IMR-90 (cell line): Measurements from ENCODE around the gene TMOD1. TPM values are rescaled to one million over a fixed set of nuclear protein-coding genes. Genes with fewer than 3 reads are reported as not detected.

Experiments used
- ATAC-seq: fragments of 200-7000 bp; cut with Tn5 transposase; 2 replicates; pipeline ENCODE4 v1.9.1; 2020; ENCODE audit warnings: low read depth, mild to moderate bottlenecking, moderate library complexity
- BruUV-seq: library from RNA; stranded (reverse); fragments of 400-500 nt; replicated peaks from 2 replicates; lab custom pipeline; 2021; lab: Mats Ljungman, UMichigan
- CTCF ChIA-PET: fragments of 300-600 bp; formaldehyde crosslinking; extraction: SDS; loops from one replicate; lab custom pipeline; 2021; ENCODE audit warnings: antibody characterized with exemption; lab: Yijun Ruan, JAX
- POLR2A ChIA-PET: fragments of 300-600 bp; sonication (Branson Sonifier 250); formaldehyde crosslinking; loops from one replicate; lab custom pipeline; 2022; ENCODE audit warnings: antibody characterized with exemption; ENCODE audit not compliant: unreplicated experiment; lab: Charles Lee
- DNase-seq: peaks from one replicate; pipeline ENCODE4 v3.0.0; 2013
- H2AFZ ChIP-seq: replicated peaks from 2 replicates; pipeline ENCODE3; 2013; ENCODE audit warnings: low read length, mild to moderate bottlenecking; ENCODE audit not compliant: poor library complexity
- H2AK5ac ChIP-seq: 2 replicates; pipeline ENCODE4 v1.6.1; 2013; ENCODE audit warnings: low read depth, low read length, inconsistent platforms
- H2AK9ac ChIP-seq: replicated peaks from 2 replicates; pipeline ENCODE3; 2013; ENCODE audit warnings: mild to moderate bottlenecking, low read depth, low read length, moderate library complexity; ENCODE audit not compliant: poor library complexity
- H2BK120ac ChIP-seq: 2 replicates; pipeline ENCODE4 v1.6.1; 2013; ENCODE audit warnings: low read depth, low read length, inconsistent platforms
- H2BK15ac ChIP-seq: 3 replicates; pipeline ENCODE4 v1.6.1; 2013; ENCODE audit warnings: low read depth, low read length, inconsistent platforms
- H2BK20ac ChIP-seq: 2 replicates; pipeline ENCODE4 v1.6.1; 2013; ENCODE audit warnings: low read depth, mild to moderate bottlenecking, inconsistent platforms, low read length, moderate library complexity
- H2BK5ac ChIP-seq: 2 replicates; pipeline ENCODE4 v1.6.1; 2013; ENCODE audit warnings: mild to moderate bottlenecking, low read depth, low read length, inconsistent platforms; ENCODE audit not compliant: poor library complexity, severe bottlenecking
- H3K14ac ChIP-seq: replicated peaks from 2 replicates; pipeline ENCODE4 v1.6.1; 2013; ENCODE audit warnings: low read depth, low read length, inconsistent platforms
- H3K18ac ChIP-seq: 2 replicates; pipeline ENCODE4 v1.6.1; 2013; ENCODE audit warnings: low read depth, low read length, control low read depth
- H3K23ac ChIP-seq: 2 replicates; pipeline ENCODE4 v1.6.1; 2013; ENCODE audit warnings: low read depth, low read length, inconsistent platforms
- H3K27ac ChIP-seq: 2 replicates; pipeline ENCODE4 v1.5.1; 2013; ENCODE audit warnings: mild to moderate bottlenecking, control low read depth, low read length; ENCODE audit not compliant: insufficient read depth
- H3K27me3 ChIP-seq: 2 replicates; pipeline ENCODE4 v1.6.1; 2013; ENCODE audit warnings: low read length; ENCODE audit not compliant: control insufficient read depth, insufficient read depth
- H3K36me3 ChIP-seq: 2 replicates; pipeline ENCODE4 v1.6.1; 2013; ENCODE audit warnings: low read length, mixed read lengths; ENCODE audit not compliant: control insufficient read depth, insufficient read depth
- H3K4ac ChIP-seq: 2 replicates; pipeline ENCODE4 v1.6.1; 2013; ENCODE audit warnings: low read depth, low read length, inconsistent platforms
- H3K4me1 ChIP-seq: 2 replicates; pipeline ENCODE4 v1.6.1; 2013; ENCODE audit warnings: low read length, mixed read lengths; ENCODE audit not compliant: control insufficient read depth, insufficient read depth
- H3K4me2 ChIP-seq: 2 replicates; pipeline ENCODE4 v1.6.1; 2013; ENCODE audit warnings: low read depth, mild to moderate bottlenecking, control low read depth, low read length, moderate library complexity
- H3K4me3 ChIP-seq: 2 replicates; pipeline ENCODE4 v1.5.1; 2013; ENCODE audit warnings: low read depth, mild to moderate bottlenecking, control low read depth, low read length, moderate library complexity; ENCODE audit not compliant: insufficient read depth
- H3K56ac ChIP-seq: 2 replicates; pipeline ENCODE4 v1.6.1; 2013; ENCODE audit warnings: low read length, inconsistent platforms; ENCODE audit not compliant: insufficient read depth; ENCODE audit errors: extremely low read depth
- H3K79me1 ChIP-seq, 2 experiments: 2 replicates each; pipeline ENCODE4 v1.6.1; 2013; ENCODE audit warnings: low read length in 2 of 2, inconsistent platforms in 1 of 2, low read depth in 1 of 2
- H3K9ac ChIP-seq: 2 replicates; pipeline ENCODE4 v1.6.1; 2013; ENCODE audit warnings: low read depth, low read length, control low read depth
- H3K9me1 ChIP-seq: 2 replicates; pipeline ENCODE4 v1.6.1; 2013; ENCODE audit warnings: low read length, inconsistent platforms; ENCODE audit not compliant: insufficient read depth
- H3K9me3 ChIP-seq: 2 replicates; pipeline ENCODE4 v1.6.1; 2013; ENCODE audit warnings: low read length; ENCODE audit not compliant: control insufficient read depth, insufficient read depth
- H4K20me1 ChIP-seq: 2 replicates; pipeline ENCODE4 v1.6.1; 2013; ENCODE audit warnings: low read length, inconsistent platforms; ENCODE audit not compliant: insufficient read depth
- H4K5ac ChIP-seq: 2 replicates; pipeline ENCODE4 v1.6.1; 2013; ENCODE audit warnings: mild to moderate bottlenecking, low read depth, low read length, control low read depth
- H4K8ac ChIP-seq, 2 experiments: 2 replicates each; pipeline ENCODE4 v1.6.1; 2013; ENCODE audit warnings: low read depth in 2 of 2, low read length in 2 of 2, control low read depth in 1 of 2, inconsistent platforms in 1 of 2
- H4K91ac ChIP-seq: 2 replicates; pipeline ENCODE4 v1.6.1; 2013; ENCODE audit warnings: low read depth, low read length, inconsistent platforms; ENCODE audit not compliant: insufficient read depth
- CEBPB ChIP-seq: IDR thresholded peaks from 2 replicates; pipeline ENCODE4 v1.6.1; 2012; ENCODE audit warnings: low read depth, low read length, improper control_type of control experiment
- CHD1 ChIP-seq: IDR thresholded peaks from 2 replicates; pipeline ENCODE4 v1.6.1; 2012; ENCODE audit warnings: low read depth, low read length, improper control_type of control experiment
- FOS ChIP-seq: fragments of 150-350 bp; IDR thresholded peaks from 2 replicates; pipeline ENCODE4 v1.6.1; 2016; ENCODE audit warnings: low read depth, low read length
- MAFK ChIP-seq: IDR thresholded peaks from 2 replicates; pipeline ENCODE4 v1.6.1; 2012; ENCODE audit warnings: low read depth, low read length, improper control_type of control experiment
- MXI1 ChIP-seq: IDR thresholded peaks from 2 replicates; pipeline ENCODE4 v1.6.1; 2012; ENCODE audit warnings: low read depth, mild to moderate bottlenecking, low read length, moderate library complexity, borderline replicate concordance
- NFE2L2 ChIP-seq: fragments of 150-350 bp; IDR thresholded peaks from 2 replicates; pipeline ENCODE4 v1.6.1; 2016; ENCODE audit warnings: low read depth, mild to moderate bottlenecking, low read length
- RAD21 ChIP-seq: IDR thresholded peaks from 2 replicates; pipeline ENCODE4 v1.6.1; 2012; ENCODE audit warnings: low read length, improper control_type of control experiment
- USF2 ChIP-seq: fragments of 150-350 bp; IDR thresholded peaks from 2 replicates; pipeline ENCODE4 v1.6.1; 2017; ENCODE audit warnings: mild to moderate bottlenecking, antibody characterized with exemption, low read length, low read depth
- WGBS, 2 experiments: methylation state at CpG; one replicate each; pipeline versions ENCODE4 v1.1.5 to v1.1.7; 2013; ENCODE audit warnings: missing lambda C conversion rate in 2 of 2; ENCODE audit not compliant: insufficient read length in 1 of 2; ENCODE audit errors: extremely low coverage in 2 of 2; 5-methylcytosine and 5-hydroxymethylcytosine counted together
- dilution Hi-C: fragments of 300-500 bp; cut with HindIII; formaldehyde crosslinking; loops from one replicate; pipeline ENCODE4 v1.14.3; 2018; ENCODE audit warnings: low sequenced_read_pairs; ENCODE audit not compliant: unreplicated experiment
- in situ Hi-C: fragments of 300-500 bp; cut with MboI; formaldehyde crosslinking; loops from 3 replicates; pipeline ENCODE4 v1.14.3; 2019; ENCODE audit warnings: low sequenced_read_pairs, inconsistent platforms, mixed read lengths
- intact Hi-C: fragments of 100-400 bp; cut with micrococcal nuclease; formaldehyde crosslinking; loops from 2 replicates; pipeline ENCODE4 v1.10.0; 2022
- polyA plus RNA-seq, 3 experiments: library from polyadenylated mRNA; depleted of rRNA; stranded (reverse); fragments of >200 nt; gene quantifications; 2 replicates each; pipeline ENCODE4 v1.2.3, GENCODE V29; 2012; ENCODE audit warnings: low replicate concordance in 1 of 3
- total RNA-seq: library from RNA; depleted of rRNA; stranded (reverse); fragments of >200 nt; gene quantifications from 2 replicates; pipeline ENCODE4 v1.2.3, GENCODE V29; 2012
- TF ChIP-seq, protein P1 (sequence below): conservative IDR thresholded peaks from 2 replicates; pipeline ENCODE4 v1.5.1; 2012; ENCODE audit warnings: mild to moderate bottlenecking, low read depth, low read length, improper control_type of control experiment

TMOD1 gene
- total and polyA plus RNA-seq, 2 of the 4 experiments (the other 2 are of a cell fraction): 0.18 to 0.38 TPM

- DNase-seq: no peak
- H3K56ac ChIP-seq: no peak overlapping the region
- no peak overlapping the region for H3K9ac ChIP-seq
- peak overlapping the region; percentile 68; the same call in 1 of the 2 replicates for H3K4me3 ChIP-seq
- H4K8ac ChIP-seq: no peak overlapping the region
- no peak overlapping the region for H3K27ac ChIP-seq
- no peaks in the 10 kb centered on the region for H3K36me3 ChIP-seq
- no peak overlapping the region for H2BK15ac ChIP-seq
- H3K23ac ChIP-seq: peak overlapping the region; percentile 84
- no peak for ATAC-seq
- H2AK9ac ChIP-seq: peak overlapping the region; percentile 57
- H2AFZ ChIP-seq: no peak overlapping the region
- H3K18ac ChIP-seq: no peak overlapping the region; the same call in 1 of the 2 replicates
- peak overlapping the region; percentile 32; the same call in 1 of the 2 replicates for H3K4ac ChIP-seq
- H2BK120ac ChIP-seq: no peak overlapping the region
- H2BK5ac ChIP-seq: no peak overlapping the region
- BruUV-seq: no TSS peak
- H3K27me3 ChIP-seq: peaks cover 23% of the 10 kb centered on the region
- H3K4me1 ChIP-seq: peaks cover 18% of the 10 kb centered on the region; the same call in 1 of the 2 replicates
- peak overlapping the region; percentile 83; the same call in 1 of the 2 replicates for H3K4me2 ChIP-seq
- H3K14ac ChIP-seq: no peak overlapping the region
- H3K9me3 ChIP-seq: no peaks in the 10 kb centered on the region
- WGBS, 2 experiments: 48% methylated on average over 10 of the region's 17 CpGs; no CpG with 5 or more reads in 1 of the 2 experiments
- ChIA-PET POLR2A (no interaction called here), CTCF (interaction anchor here (0.6 to 1.0 kb wide), 4 partner anchors 11 to 800 kb away, joined by 3 to 4 read pairs (median 3); no protein-coding TSS in a partner anchor)
- intact Hi-C loops: no loop called here
- H3K79me1 ChIP-seq: 0 out of 4 replicates have a peak, but pooled peaks cover 0 to 3% of the 10 kb centered on the region in 2 experiments
- TF ChIP-seq CHD1 (no peak), RAD21 (no peak), CEBPB (no peak), USF2 (no peak), MAFK (no peak), FOS (no peak), MXI1 (no peak), NFE2L2 (no peak)
- TF ChIP-seq, protein P1, sequence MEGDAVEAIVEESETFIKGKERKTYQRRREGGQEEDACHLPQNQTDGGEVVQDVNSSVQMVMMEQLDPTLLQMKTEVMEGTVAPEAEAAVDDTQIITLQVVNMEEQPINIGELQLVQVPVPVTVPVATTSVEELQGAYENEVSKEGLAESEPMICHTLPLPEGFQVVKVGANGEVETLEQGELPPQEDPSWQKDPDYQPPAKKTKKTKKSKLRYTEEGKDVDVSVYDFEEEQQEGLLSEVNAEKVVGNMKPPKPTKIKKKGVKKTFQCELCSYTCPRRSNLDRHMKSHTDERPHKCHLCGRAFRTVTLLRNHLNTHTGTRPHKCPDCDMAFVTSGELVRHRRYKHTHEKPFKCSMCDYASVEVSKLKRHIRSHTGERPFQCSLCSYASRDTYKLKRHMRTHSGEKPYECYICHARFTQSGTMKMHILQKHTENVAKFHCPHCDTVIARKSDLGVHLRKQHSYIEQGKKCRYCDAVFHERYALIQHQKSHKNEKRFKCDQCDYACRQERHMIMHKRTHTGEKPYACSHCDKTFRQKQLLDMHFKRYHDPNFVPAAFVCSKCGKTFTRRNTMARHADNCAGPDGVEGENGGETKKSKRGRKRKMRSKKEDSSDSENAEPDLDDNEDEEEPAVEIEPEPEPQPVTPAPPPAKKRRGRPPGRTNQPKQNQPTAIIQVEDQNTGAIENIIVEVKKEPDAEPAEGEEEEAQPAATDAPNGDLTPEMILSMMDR: no peak
- H4K5ac ChIP-seq: no peak overlapping the region
- H2AK5ac ChIP-seq: peak overlapping the region; percentile 2; the same call in 1 of the 2 replicates
- H4K91ac ChIP-seq: no peak overlapping the region
- H3K9me1 ChIP-seq: no peaks in the 10 kb centered on the region
- dilution Hi-C loops: no loop called here
- H4K20me1 ChIP-seq: no peaks in the 10 kb centered on the region
- in situ Hi-C loops: no loop called here
- no peak overlapping the region for H2BK20ac ChIP-seq
These were observed 1.8 kb downstream of the TMOD1 start for GRCh38 chr9:97502984-97503861.
